Prostate gland (tissue), 2 donors: ENCODE results near the gene FHIT. TPM values are rescaled to one million over a fixed set of nuclear protein-coding genes. Genes with fewer than 3 reads are reported as not detected.

Source experiments
- DNase-seq: peaks from one replicate; pipeline ENCODE4 v3.0.0-alpha.2; 2019; ENCODE audit warnings: low spot score
- H3K27ac ChIP-seq, 2 donors: fragments of 200-600 bp; sonication (generic); 2 replicates each; pipeline ENCODE4 v1.5.1; 2017 to 2019
- H3K27me3 ChIP-seq: fragments of 200-600 bp; sonication (generic); replicated peaks from 2 replicates; pipeline ENCODE4 v1.5.1; 2019; ENCODE audit not compliant: insufficient read depth
- H3K36me3 ChIP-seq, 2 donors: fragments of 200-600 bp; sonication (generic); 1 replicate in 1 of 2; 2 replicates in 1 of 2; pipeline versions ENCODE4 v1.5.1 to v1.8.1; 2017 to 2019
- H3K4me1 ChIP-seq: fragments of 200-600 bp; sonication (generic); replicated peaks from 2 replicates; pipeline ENCODE4 v1.5.1; 2019
- H3K4me3 ChIP-seq, 2 donors: fragments of 200-600 bp; sonication (generic); 2 replicates each; pipeline ENCODE4 v1.5.1; 2017 to 2019
- H3K9me3 ChIP-seq: fragments of 200-600 bp; sonication (generic); 2 replicates; pipeline ENCODE4 v1.5.1; 2017
- POLR2A ChIP-seq: fragments of 450-650 bp; IDR thresholded peaks from one replicate; pipeline ENCODE4 v1.6.1; 2016; ENCODE audit warnings: antibody characterized with exemption, mild to moderate bottlenecking
- POLR2AphosphoS5 ChIP-seq: sonication (generic); formaldehyde crosslinking; IDR thresholded peaks from one replicate; pipeline ENCODE4 v1.6.1; 2017; ENCODE audit warnings: antibody characterized with exemption
- WGBS: methylation state at CpG from one replicate; pipeline ENCODE4 v1.1.5; 2018; 5-methylcytosine and 5-hydroxymethylcytosine counted together
- intact Hi-C: fragments of 100-400 bp; cut with DNase I; formaldehyde crosslinking; loops from one replicate; pipeline ENCODE4 v1.14.2; 2022
- total RNA-seq, 2 donors: library from RNA; depleted of rRNA; stranded (reverse); fragments of >200 nt; gene quantifications; one replicate each; pipeline ENCODE4 v1.1.0, GENCODE V29; 2016
- TF ChIP-seq, protein P1 (sequence below), 4 experiments: fragments of 200-600 bp in 2 of 4; fragments of 450-650 bp in 2 of 4; sonication (generic) in 2 of 4; IDR thresholded peaks; 1 replicate in 3 of 4; 2 replicates in 1 of 4; pipeline ENCODE4 v1.5.1; 2016 to 2019; ENCODE audit warnings: antibody characterized with exemption in 4 of 4, mild to moderate bottlenecking in 2 of 4, moderate library complexity in 2 of 4

FHIT gene
- total RNA-seq, 2 donors from 2014 or later: 6.4 to 10.4 TPM

DNA sequence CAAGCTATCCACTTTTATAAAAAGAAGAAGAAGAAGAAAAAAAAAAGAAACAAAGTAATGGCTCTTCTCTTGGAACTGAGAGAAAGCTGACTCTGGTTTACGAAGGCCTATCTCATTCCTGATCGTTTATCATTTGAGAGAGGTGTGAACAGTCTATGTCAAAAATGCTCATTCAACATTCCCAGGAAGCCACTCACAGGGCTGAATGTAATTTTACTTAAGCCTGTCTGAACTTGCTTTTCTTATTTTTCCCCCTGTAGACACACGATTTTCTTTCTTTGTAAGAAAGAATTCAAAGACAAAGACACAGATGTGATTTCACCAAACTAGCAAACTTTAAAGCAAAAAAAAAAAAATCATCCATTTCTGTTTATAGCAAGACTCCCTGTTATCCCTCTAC is 805.8 kb downstream of the FHIT start:
- H3K4me3 ChIP-seq: no peak overlapping the region
- no peak for DNase-seq
- no peaks in the 10 kb centered on the region for H3K36me3 ChIP-seq
- intact Hi-C loops: no loop called here
- TF ChIP-seq, protein P1, sequence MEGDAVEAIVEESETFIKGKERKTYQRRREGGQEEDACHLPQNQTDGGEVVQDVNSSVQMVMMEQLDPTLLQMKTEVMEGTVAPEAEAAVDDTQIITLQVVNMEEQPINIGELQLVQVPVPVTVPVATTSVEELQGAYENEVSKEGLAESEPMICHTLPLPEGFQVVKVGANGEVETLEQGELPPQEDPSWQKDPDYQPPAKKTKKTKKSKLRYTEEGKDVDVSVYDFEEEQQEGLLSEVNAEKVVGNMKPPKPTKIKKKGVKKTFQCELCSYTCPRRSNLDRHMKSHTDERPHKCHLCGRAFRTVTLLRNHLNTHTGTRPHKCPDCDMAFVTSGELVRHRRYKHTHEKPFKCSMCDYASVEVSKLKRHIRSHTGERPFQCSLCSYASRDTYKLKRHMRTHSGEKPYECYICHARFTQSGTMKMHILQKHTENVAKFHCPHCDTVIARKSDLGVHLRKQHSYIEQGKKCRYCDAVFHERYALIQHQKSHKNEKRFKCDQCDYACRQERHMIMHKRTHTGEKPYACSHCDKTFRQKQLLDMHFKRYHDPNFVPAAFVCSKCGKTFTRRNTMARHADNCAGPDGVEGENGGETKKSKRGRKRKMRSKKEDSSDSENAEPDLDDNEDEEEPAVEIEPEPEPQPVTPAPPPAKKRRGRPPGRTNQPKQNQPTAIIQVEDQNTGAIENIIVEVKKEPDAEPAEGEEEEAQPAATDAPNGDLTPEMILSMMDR (IDR thresholded peaks at IDR 0.05): no peak
- TF ChIP-seq POLR2A: no peak
- TF ChIP-seq POLR2AphosphoS5: no peak
- no peak overlapping the region for H3K27ac ChIP-seq
- 58% methylated on average over 3 of the region's 3 CpGs for WGBS
- no peaks in the 10 kb centered on the region for H3K9me3 ChIP-seq
- H3K27me3 ChIP-seq: no peaks in the 10 kb centered on the region
- H3K4me1 ChIP-seq: no peaks in the 10 kb centered on the region

DNA sequence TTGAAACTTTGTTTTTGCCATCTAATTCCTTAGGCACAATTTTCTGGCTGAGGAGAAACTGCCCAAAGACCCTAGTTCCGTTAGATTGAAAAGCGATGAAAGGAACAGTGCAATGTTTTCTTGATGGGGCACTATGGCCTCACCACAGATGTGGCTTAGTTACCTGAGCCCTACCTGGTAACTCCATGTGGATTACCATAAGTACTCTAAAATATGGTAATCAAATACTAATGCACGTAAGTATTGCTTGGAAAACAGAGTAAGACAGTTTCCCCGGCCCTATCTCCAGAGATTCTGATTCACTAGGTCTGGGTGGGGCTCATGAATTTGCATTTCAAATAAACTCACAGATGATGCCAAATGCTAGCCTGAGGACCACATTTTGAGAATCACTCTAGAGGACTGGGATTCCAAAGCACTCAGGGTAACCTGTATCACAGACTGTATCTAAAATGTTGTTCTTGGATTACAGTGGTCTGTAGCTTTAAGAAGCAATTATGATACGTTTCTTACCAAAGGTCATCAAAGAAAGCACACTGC is 806.3 kb downstream of the FHIT start:
- Histone ChIP-seq H3K27me3 (no peaks in the 10 kb centered on the region), H3K27ac (no peak overlapping the region), H3K36me3 (no peaks in the 10 kb centered on the region), H3K4me3 (no peak overlapping the region), H3K9me3 (no peaks in the 10 kb centered on the region), H3K4me1 (no peaks in the 10 kb centered on the region)
- TF ChIP-seq, protein P1 (IDR thresholded peaks at IDR 0.05): no peak
- TF ChIP-seq POLR2AphosphoS5: no peak
- no peak for TF ChIP-seq POLR2A
- no peak for DNase-seq
- WGBS: 63% methylated on average over 5 of the region's 5 CpGs
- intact Hi-C loops: no loop called here

DNA sequence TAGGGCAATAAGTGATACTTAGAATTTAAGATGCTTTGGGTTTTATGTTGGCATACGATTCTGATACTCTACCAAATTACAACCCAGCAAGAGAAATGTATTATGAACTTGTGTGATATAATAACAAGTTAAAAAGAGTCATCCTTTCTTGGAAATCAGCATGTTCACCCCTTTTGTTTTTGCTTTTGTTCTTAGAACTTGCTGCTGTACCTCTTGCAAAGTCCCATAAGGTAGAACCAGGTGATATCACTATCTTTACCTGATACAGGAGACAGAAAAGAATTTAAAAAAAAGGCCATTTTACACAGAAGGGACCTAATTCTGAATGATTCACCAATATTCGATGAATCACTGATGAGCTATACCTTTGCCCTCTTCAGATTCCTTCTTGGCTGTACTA is 810.4 kb downstream of the FHIT start:
- H3K27ac ChIP-seq: no peak overlapping the region
- no peak for DNase-seq
- H3K4me1 ChIP-seq: no peaks in the 10 kb centered on the region
- intact Hi-C loops: no loop called here
- 93% methylated on average over 2 of the region's 2 CpGs for WGBS
- no peaks in the 10 kb centered on the region for H3K36me3 ChIP-seq
- no peak overlapping the region for H3K4me3 ChIP-seq
- no peaks in the 10 kb centered on the region for H3K9me3 ChIP-seq
- no peaks in the 10 kb centered on the region for H3K27me3 ChIP-seq
- TF ChIP-seq, protein P1 (IDR thresholded peaks at IDR 0.05): no peak

DNA sequence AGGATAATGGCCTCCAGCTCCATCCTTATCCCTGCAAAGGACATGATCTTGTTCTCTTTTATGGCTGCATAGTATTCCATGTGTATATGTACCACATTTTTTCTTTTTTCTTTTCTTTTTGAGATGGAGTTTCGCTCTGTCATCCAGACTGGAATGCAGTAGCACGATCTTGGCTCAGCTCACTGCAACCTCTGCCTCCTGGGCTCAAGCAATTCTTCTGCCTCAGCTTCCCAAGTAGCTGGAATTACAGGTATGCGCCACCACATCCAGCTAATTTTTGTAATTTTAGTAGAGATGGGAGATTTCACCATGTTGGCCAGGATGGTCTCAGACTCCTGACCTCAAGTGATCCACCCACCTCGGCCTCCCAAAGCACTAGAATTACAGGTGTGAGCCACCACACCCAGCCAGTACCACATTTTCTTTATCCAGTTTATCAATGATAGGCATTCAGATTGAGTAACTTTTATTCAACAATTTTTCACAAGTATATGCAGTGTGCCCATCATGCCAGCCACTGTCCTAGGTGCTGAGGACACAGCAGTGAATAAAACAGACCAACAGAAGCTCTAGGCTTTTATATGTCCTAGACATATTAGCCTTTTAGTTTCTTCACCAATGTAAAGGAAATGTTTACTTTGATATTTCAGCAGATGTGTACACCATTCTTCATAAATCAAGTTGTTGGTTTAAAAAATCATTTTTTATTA is 815.2 kb downstream of the FHIT start:
- Histone ChIP-seq H3K9me3 (no peaks in the 10 kb centered on the region), H3K4me1 (no peaks in the 10 kb centered on the region), H3K36me3 (no peaks in the 10 kb centered on the region), H3K27me3 (no peaks in the 10 kb centered on the region), H3K27ac (no peak overlapping the region), H3K4me3 (no peak overlapping the region)
- no peak for DNase-seq
- intact Hi-C loops: no loop called here
- TF ChIP-seq POLR2AphosphoS5: no peak
- TF ChIP-seq, protein P1 (IDR thresholded peaks at IDR 0.05): no peak
- no peak for TF ChIP-seq POLR2A
- WGBS: 92% methylated on average over 4 of the region's 4 CpGs

DNA sequence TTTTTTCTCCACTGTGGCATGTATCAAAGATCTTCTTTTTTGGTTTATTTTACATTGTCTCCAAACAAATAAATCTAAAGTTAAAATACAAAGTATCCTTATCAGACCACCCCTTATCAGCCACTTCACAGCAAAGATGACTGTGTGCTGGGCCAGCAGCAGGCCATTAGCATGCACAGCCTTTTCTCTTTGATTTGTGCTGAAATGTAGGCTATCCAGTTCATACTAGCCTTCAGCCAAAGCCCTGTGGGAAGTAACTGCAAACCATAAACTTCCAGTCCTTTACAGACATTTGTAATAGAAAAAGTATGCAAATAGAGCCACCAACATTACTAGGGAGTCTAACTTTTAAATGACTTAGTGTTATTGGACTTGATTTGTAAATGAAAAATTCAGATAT is 816.3 kb downstream of the FHIT start:
- no peak overlapping the region for H3K27ac ChIP-seq
- intact Hi-C loops: no loop called here
- TF ChIP-seq POLR2AphosphoS5 (no peak), POLR2A (no peak)
- TF ChIP-seq, protein P1 (IDR thresholded peaks at IDR 0.05): no peak
- H3K9me3 ChIP-seq: no peaks in the 10 kb centered on the region
- no peaks in the 10 kb centered on the region for H3K27me3 ChIP-seq
- no peak overlapping the region for H3K4me3 ChIP-seq
- H3K4me1 ChIP-seq: no peaks in the 10 kb centered on the region
- DNase-seq: no peak
- no peaks in the 10 kb centered on the region for H3K36me3 ChIP-seq
